Ovary (tissue), 3 donors: ENCODE results near the gene BRINP3.

ENCODE experiments used
- EP300 ChIP-seq: sonication (generic); formaldehyde crosslinking; IDR thresholded peaks from one replicate; pipeline ENCODE4 v1.6.1; 2017; ENCODE audit warnings: antibody characterized with exemption
- POLR2A ChIP-seq: fragments of 450-650 bp; IDR thresholded peaks from one replicate; pipeline ENCODE4 v1.6.1; 2017; ENCODE audit warnings: antibody characterized with exemption, mild to moderate bottlenecking, moderate library complexity
- TF ChIP-seq, protein P1 (sequence below), 3 donors: fragments of 450-650 bp in 2 of 3; fragments of 200-600 bp in 1 of 3; IDR thresholded peaks; one replicate each; pipeline versions ENCODE4 v1.5.1 to v1.8.0; 2016 to 2022; ENCODE audit warnings: antibody characterized with exemption in 3 of 3, mild to moderate bottlenecking in 1 of 3
- donor health status: DM: no; HTN: no; CAD: no.

DNA sequence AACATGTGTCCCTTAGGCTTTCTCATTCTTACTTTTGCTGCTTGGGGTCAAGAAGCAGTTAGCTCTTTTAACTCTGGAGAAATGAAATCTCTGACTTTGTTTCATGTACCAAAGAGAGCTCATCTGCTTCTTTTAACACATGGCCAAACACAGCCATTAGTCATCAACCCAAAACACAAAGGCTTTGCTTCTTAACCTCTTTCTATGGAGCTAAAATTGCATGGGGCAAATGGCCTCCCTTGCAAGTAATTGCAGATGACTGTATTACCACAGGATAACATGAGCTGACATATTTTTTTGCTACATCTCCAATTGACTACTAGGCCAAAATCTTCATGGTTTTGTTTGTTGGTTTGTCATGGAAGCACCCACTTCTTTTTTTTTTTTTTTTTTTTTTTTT, 300.9 kb downstream of the BRINP3 start:
- TF ChIP-seq, protein P1, sequence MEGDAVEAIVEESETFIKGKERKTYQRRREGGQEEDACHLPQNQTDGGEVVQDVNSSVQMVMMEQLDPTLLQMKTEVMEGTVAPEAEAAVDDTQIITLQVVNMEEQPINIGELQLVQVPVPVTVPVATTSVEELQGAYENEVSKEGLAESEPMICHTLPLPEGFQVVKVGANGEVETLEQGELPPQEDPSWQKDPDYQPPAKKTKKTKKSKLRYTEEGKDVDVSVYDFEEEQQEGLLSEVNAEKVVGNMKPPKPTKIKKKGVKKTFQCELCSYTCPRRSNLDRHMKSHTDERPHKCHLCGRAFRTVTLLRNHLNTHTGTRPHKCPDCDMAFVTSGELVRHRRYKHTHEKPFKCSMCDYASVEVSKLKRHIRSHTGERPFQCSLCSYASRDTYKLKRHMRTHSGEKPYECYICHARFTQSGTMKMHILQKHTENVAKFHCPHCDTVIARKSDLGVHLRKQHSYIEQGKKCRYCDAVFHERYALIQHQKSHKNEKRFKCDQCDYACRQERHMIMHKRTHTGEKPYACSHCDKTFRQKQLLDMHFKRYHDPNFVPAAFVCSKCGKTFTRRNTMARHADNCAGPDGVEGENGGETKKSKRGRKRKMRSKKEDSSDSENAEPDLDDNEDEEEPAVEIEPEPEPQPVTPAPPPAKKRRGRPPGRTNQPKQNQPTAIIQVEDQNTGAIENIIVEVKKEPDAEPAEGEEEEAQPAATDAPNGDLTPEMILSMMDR (IDR thresholded peaks at IDR 0.05): no peak
- TF ChIP-seq EP300 (no peak), POLR2A (no peak)
